HL-60 (cell line): ENCODE measurements around the gene SLC9C1.

Experiments
- DNase-seq, 2 experiments: peaks; one replicate each; pipeline ENCODE4 v3.0.0-alpha.2; 2010 to 2020; ENCODE audit warnings: low read depth in 1 of 2, low spot score in 1 of 2
- H3K27ac ChIP-seq: fragments of 250-450 bp; sonication (Bioruptor Pico); replicated peaks from 2 replicates; pipeline ENCODE4 v1.5.1; 2020; ENCODE audit warnings: mild to moderate bottlenecking, moderate library complexity
- H3K27me3 ChIP-seq: fragments of 250-450 bp; sonication (Bioruptor Pico); 2 replicates; pipeline ENCODE4 v1.5.1; 2021; ENCODE audit warnings: mild to moderate bottlenecking, moderate library complexity; ENCODE audit not compliant: insufficient read depth, poor library complexity, severe bottlenecking
- H3K4me3 ChIP-seq: replicated peaks from 2 replicates; pipeline ENCODE4 v1.5.1; 2011; ENCODE audit warnings: mild to moderate bottlenecking, control low read depth, low read length; ENCODE audit not compliant: insufficient read depth
- GABPA ChIP-seq: IDR thresholded peaks from 2 replicates; pipeline ENCODE4 v1.6.1; 2012; ENCODE audit warnings: low read depth
- POLR2AphosphoS5 ChIP-seq: IDR thresholded peaks from 2 replicates; pipeline ENCODE4 v1.6.1; 2012; ENCODE audit warnings: low read depth
- SPI1 ChIP-seq: IDR thresholded peaks from 2 replicates; pipeline ENCODE4 v1.6.1; 2012; ENCODE audit warnings: low read depth, mild to moderate bottlenecking, borderline replicate concordance
- TF ChIP-seq, protein P1 (sequence below): IDR thresholded peaks from 2 replicates; pipeline ENCODE4 v1.6.1; 2012; ENCODE audit warnings: low read depth; ENCODE audit not compliant: insufficient replicate concordance
- TF ChIP-seq, protein P2 (sequence below): IDR thresholded peaks from one replicate; pipeline ENCODE4 v1.5.1; 2011; ENCODE audit warnings: low read length, control low read depth, inconsistent platforms; ENCODE audit not compliant: insufficient read depth

The SLC9C1 gene

DNA sequence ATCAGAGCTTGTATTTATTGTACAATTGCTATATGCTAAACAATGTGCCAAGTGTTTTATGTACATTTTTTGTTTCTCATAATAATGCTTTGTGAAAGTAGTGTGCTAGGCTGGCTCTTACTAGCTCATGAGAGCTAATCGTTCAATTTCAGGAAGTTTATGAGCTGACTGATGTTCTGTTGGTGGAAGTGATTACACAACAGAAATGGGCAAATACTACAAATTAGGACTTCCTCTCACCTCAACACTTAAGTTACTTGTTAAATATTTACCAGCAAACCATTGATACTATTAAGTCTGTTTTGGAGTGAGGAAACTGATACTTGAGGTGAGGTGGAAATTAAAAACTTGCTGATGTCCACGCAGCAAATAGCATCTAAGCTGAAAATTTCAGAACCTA is 32.3 kb downstream of the SLC9C1 start:
- no peaks in the 10 kb centered on the region for H3K27me3 ChIP-seq
- DNase-seq = peak in 1 of 2 experiments; percentile 47
- H3K4me3 ChIP-seq = no peak overlapping the region

DNA sequence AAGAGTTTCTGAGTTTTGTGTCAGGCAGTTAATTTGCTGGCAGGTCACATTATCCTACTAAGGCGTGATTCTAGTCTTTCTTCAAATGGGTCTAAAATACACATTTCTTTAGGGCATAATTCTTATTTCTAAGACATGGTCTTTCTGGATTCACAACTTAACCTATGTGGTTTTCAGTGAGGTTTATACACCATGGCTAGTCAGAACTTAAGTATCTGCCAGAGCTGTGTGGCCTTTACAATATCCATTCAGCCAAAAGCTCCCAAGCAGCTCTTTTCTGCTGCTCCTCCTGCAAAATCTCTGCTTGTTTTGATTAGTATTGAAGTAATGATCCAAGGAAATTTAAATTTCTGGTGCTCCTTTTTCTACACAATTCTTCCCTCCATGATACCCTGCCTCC is 33.5 kb downstream of the SLC9C1 start:
- H3K27ac ChIP-seq = no peak overlapping the region
- TF ChIP-seq GABPA = no peak
- no peak for TF ChIP-seq POLR2AphosphoS5
- TF ChIP-seq, protein P1, sequence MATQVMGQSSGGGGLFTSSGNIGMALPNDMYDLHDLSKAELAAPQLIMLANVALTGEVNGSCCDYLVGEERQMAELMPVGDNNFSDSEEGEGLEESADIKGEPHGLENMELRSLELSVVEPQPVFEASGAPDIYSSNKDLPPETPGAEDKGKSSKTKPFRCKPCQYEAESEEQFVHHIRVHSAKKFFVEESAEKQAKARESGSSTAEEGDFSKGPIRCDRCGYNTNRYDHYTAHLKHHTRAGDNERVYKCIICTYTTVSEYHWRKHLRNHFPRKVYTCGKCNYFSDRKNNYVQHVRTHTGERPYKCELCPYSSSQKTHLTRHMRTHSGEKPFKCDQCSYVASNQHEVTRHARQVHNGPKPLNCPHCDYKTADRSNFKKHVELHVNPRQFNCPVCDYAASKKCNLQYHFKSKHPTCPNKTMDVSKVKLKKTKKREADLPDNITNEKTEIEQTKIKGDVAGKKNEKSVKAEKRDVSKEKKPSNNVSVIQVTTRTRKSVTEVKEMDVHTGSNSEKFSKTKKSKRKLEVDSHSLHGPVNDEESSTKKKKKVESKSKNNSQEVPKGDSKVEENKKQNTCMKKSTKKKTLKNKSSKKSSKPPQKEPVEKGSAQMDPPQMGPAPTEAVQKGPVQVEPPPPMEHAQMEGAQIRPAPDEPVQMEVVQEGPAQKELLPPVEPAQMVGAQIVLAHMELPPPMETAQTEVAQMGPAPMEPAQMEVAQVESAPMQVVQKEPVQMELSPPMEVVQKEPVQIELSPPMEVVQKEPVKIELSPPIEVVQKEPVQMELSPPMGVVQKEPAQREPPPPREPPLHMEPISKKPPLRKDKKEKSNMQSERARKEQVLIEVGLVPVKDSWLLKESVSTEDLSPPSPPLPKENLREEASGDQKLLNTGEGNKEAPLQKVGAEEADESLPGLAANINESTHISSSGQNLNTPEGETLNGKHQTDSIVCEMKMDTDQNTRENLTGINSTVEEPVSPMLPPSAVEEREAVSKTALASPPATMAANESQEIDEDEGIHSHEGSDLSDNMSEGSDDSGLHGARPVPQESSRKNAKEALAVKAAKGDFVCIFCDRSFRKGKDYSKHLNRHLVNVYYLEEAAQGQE = no peak
- TF ChIP-seq, protein P2, sequence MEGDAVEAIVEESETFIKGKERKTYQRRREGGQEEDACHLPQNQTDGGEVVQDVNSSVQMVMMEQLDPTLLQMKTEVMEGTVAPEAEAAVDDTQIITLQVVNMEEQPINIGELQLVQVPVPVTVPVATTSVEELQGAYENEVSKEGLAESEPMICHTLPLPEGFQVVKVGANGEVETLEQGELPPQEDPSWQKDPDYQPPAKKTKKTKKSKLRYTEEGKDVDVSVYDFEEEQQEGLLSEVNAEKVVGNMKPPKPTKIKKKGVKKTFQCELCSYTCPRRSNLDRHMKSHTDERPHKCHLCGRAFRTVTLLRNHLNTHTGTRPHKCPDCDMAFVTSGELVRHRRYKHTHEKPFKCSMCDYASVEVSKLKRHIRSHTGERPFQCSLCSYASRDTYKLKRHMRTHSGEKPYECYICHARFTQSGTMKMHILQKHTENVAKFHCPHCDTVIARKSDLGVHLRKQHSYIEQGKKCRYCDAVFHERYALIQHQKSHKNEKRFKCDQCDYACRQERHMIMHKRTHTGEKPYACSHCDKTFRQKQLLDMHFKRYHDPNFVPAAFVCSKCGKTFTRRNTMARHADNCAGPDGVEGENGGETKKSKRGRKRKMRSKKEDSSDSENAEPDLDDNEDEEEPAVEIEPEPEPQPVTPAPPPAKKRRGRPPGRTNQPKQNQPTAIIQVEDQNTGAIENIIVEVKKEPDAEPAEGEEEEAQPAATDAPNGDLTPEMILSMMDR = no peak
- TF ChIP-seq SPI1 = no peak

More for the DNA sequence above, 32.3 kb downstream of the SLC9C1 start:
- peak overlapping the region; percentile 17 for H3K27ac ChIP-seq
- TF ChIP-seq GABPA (no peak), POLR2AphosphoS5 (no peak), SPI1 (peak; percentile 84)
- TF ChIP-seq, protein P1 = no peak

DNA sequence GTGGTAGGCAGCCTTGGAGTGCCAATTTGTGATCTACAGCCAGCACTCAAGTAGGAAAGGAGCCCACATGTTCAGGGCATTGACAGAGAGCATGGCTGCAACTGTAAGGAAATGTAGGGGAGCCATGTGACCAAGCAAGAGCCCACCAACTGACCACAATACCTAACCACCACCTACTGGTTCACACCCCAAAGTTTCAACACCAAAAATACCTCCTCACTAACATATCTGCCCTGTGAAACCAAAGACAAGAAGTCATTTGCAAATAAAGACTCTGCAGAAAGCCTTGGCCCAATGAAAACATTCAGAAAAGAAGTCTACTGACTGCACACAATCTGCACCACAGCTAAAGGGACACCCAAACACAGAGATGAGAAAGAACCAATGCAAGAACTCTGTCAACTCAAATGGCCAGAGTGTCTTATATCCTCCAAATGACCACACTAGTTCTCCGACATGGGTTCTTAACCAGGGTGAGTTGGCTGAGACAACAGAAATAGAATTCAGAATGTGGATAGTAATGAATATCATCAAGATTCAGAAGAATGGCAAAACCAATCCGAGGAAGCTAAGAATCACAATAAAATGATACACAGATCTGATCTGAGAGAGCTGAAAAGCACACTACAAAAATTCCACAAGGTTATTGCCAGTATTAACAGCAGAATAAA is 40.6 kb downstream of the SLC9C1 start:
- no peak overlapping the region for H3K4me3 ChIP-seq
- H3K27me3 ChIP-seq = no peaks in the 10 kb centered on the region
- H3K27ac ChIP-seq = no peak overlapping the region
- TF ChIP-seq POLR2AphosphoS5 (no peak), GABPA (no peak), SPI1 (no peak)
- TF ChIP-seq, protein P2 = no peak
- TF ChIP-seq, protein P1 = no peak
- no peak for DNase-seq

More for the DNA sequence above, 33.5 kb downstream of the SLC9C1 start:
- Histone ChIP-seq H3K27me3 (no peaks in the 10 kb centered on the region), H3K4me3 (no peak overlapping the region)
- no peak for DNase-seq
